ENCODE data around the gene LRRFIP1. TPM values are rescaled to one million over a fixed set of nuclear protein-coding genes. Genes with fewer than 3 reads are reported as not detected.
A peak's percentile ranks its signal among the peaks of the same experiment; 100 is the strongest.

Gene LRRFIP1
- total RNA-seq, 2 experiments from 2014 or later: 264 to 281 TPM

- ChIA-PET CTCF (interaction anchor here (0.8 to 1.8 kb wide), 3 partner anchors 20 to 129 kb away, joined by 3 to 4 read pairs (median 4); no protein-coding TSS in a partner anchor), POLR2A (interaction anchor here (1.0 to 1.4 kb wide), 3 partner anchors 12 to 20 kb away, joined by 3 to 4 read pairs (median 3); no protein-coding TSS in a partner anchor)
- TF ChIP-seq CTCF (IDR thresholded peaks at IDR 0.05): no peak
- Mint-ChIP-seq H3K36me3 (ENCODE audit: low read depth) (no peaks in the 10 kb centered on the region), H3K27ac (no peak overlapping the region), H3K4me3 (no peak overlapping the region), H3K4me1 (ENCODE audit: low read depth) (peaks cover 38% of the 10 kb centered on the region), H3K9me3 (no peaks in the 10 kb centered on the region), H3K27me3 (no peaks in the 10 kb centered on the region)
- intact Hi-C loops (cut with micrococcal nuclease): no loop called here
- DNase-seq: no peak
- no peak for ATAC-seq
Observed at GRCh38 chr2:237615631-237616249, 11.6 kb upstream of the LRRFIP1 start.

GRCh38 chr2:237616373-237616733, 11.0 kb upstream of the LRRFIP1 start:
- Mint-ChIP-seq H3K27me3 (no peaks in the 10 kb centered on the region), H3K36me3 (ENCODE audit: low read depth) (no peaks in the 10 kb centered on the region), H3K4me3 (no peak overlapping the region), H3K4me1 (ENCODE audit: low read depth) (peaks cover 38% of the 10 kb centered on the region), H3K9me3 (no peaks in the 10 kb centered on the region), H3K27ac (no peak overlapping the region)
- no peak for DNase-seq
- ChIA-PET POLR2A (interaction anchor here (1.2 kb wide), 1 partner anchor 12 kb away, joined by 4 read pairs; no protein-coding TSS in a partner anchor), CTCF (interaction anchor here (1.2 to 1.8 kb wide), 2 partner anchors 35 to 129 kb away, joined by 3 to 4 read pairs; no protein-coding TSS in a partner anchor)
- intact Hi-C loops (cut with micrococcal nuclease): no loop called here
- no peak for TF ChIP-seq CTCF (IDR thresholded peaks at IDR 0.05)
- ATAC-seq: no peak

- Mint-ChIP-seq H3K4me3 (no peak overlapping the region), H3K27me3 (no peaks in the 10 kb centered on the region), H3K4me1 (ENCODE audit: low read depth) (peaks cover 38% of the 10 kb centered on the region), H3K36me3 (ENCODE audit: low read depth) (no peaks in the 10 kb centered on the region), H3K27ac (no peak overlapping the region), H3K9me3 (no peaks in the 10 kb centered on the region)
- ATAC-seq (peak; percentile 45), DNase-seq (no peak)
- POLR2A ChIA-PET: interaction anchor here (1.2 kb wide), 2 partner anchors 13 to 112 kb away, joined by 3 to 4 read pairs; no protein-coding TSS in a partner anchor
- no peak for TF ChIP-seq CTCF (IDR thresholded peaks at IDR 0.05)
- intact Hi-C loops (cut with micrococcal nuclease): no loop called here
- CTCF ChIA-PET: interaction anchor here (0.7 to 1.8 kb wide), 3 partner anchors 36 to 128 kb away, joined by 3 to 4 read pairs (median 3); no protein-coding TSS in a partner anchor
Observed at GRCh38 chr2:237616734-237617586, 10.4 kb upstream of the LRRFIP1 start.

GRCh38 chr2:237617587-237617982, 9.8 kb upstream of the LRRFIP1 start:
- intact Hi-C loops (cut with micrococcal nuclease): no loop called here
- Mint-ChIP-seq H3K9me3 (no peaks in the 10 kb centered on the region), H3K4me3 (no peak overlapping the region), H3K36me3 (ENCODE audit: low read depth) (no peaks in the 10 kb centered on the region), H3K27me3 (no peaks in the 10 kb centered on the region), H3K27ac (no peak overlapping the region), H3K4me1 (ENCODE audit: low read depth) (peaks cover 38% of the 10 kb centered on the region)
- DNase-seq: no peak
- POLR2A ChIA-PET: interaction anchor here (1.2 kb wide), 1 partner anchor 111 kb away, joined by 3 read pairs; no protein-coding TSS in a partner anchor
- CTCF ChIA-PET: interaction anchor here (0.7 to 1.2 kb wide), 2 partner anchors 114 to 127 kb away, joined by 3 read pairs; no protein-coding TSS in a partner anchor
- TF ChIP-seq CTCF (IDR thresholded peaks at IDR 0.05): no peak
- peak; percentile 20 for ATAC-seq

All from activated CD8-positive, alpha-beta T cell treated with anti-CD3 and anti-CD28 coated beads for 36 hours (primary cell).